Glomerular visceral epithelial cell (primary cell): ENCODE measurements around the gene SLC37A1.

Source experiments
- DNase-seq: peaks from one replicate; pipeline ENCODE4 v3.0.0-alpha.2; 2016; ENCODE audit errors: extremely low spot score

SLC37A1 gene

DNA sequence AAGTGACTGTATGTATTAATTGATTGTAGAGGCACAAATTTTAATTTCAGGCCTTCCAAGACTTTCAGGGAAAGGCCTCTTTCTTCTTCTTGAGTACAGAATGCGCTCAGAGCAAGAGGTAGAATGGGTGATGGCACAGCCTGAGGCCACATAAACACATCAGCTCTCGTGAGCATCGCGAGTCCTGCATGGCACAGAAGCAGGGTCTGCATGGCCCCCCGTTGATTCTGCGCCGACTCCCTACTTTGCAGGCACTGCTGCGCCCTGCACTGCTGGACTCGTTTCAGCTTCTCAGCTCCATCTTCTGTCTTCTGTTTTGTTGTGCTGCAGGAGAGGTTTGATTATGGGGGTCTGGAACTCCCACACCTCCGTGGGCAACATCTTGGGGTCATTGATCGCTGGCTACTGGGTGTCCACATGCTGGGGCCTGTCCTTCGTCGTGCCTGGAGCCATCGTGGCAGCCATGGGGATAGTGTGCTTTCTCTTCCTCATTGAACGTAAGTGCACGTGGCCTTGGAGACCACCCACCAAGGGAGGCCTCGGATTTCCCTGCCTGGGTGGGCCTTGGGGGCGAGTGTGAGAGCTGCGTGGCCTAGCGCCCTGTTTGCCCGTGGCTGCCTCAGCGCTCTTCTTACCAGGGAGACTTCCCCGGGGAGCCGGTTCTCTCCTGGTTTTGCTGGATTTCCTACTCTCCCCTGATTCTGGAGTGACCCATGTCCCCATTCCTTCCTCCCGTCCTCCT lies 29.6 kb downstream of the SLC37A1 start:
- DNase-seq, result no peak

DNA sequence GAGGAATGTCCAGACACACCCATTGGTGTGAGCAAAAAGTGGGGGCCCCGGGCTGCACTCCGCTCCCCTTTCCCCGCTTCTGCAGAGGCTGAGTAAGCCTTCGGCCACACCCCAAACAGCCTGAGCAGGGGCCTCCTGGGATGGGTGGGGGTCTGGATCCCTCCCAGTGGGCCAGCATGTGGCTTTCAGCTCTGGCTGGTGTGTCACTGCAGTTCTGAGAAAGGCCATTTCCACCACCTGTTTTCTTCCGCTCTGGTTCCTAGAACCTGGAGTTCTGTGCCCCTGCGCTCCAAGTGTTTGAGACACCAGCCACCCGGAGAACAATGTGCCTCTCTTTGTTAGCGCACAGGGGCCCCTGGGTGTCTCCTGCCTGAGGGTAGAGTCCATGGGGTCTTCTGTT lies 30.9 kb downstream of the SLC37A1 start:
- DNase-seq, result no peak

GRCh38 chr21:42545317-42545716 lies 31.7 kb downstream of the SLC37A1 start:
- DNase-seq, result no peak

DNA sequence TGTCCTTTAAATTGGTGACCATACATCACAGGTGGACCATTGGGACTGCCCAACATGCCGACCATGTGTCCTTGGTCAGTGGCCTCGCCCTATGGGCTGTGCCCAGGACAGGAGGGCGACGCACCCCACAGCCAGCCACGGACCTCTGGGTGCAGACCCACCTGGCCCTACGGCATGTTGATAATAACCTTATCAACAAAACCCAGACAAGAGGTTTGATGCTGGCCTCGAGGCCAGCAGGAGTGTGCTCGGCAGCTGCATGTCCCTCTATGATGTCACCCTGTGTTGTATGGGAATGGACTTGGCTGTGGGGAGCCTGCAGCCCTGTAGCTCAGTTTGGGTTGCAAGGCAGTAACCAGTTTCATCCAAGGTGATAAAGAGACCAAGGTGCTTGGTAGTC lies 32.1 kb downstream of the SLC37A1 start:
- no peak for DNase-seq

- DNase-seq, result no peak
These were observed 32.8 kb downstream of the SLC37A1 start for GRCh38 chr21:42546433-42546832.

GRCh38 chr21:42547001-42547905 lies 33.6 kb downstream of the SLC37A1 start:
- no peak for DNase-seq

DNA sequence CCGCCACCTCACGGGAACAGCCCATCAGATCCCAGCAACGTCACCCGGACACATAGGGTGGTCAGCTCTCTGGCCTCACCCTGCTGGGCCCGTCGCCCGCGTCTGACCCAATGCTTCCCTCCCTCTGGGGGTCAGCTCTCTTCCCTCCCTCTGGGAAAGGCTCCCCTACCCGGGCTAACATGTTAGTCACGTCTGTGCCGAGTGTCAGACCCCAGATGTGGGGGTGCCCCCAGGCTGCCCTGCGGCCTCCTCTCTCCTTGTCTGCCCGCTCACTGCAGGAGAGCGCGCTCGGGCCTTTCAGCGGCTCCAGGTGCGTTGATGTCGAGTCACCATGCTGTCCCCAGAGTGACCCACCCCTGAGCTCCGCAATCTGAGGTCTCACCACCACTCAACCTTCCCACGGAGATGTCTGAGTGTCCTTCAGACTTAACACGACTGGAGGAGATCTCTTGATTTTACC lies 34.3 kb downstream of the SLC37A1 start:
- no peak for DNase-seq

GRCh38 chr21:42548687-42549406 lies 35.2 kb downstream of the SLC37A1 start:
- DNase-seq, result no peak

DNA sequence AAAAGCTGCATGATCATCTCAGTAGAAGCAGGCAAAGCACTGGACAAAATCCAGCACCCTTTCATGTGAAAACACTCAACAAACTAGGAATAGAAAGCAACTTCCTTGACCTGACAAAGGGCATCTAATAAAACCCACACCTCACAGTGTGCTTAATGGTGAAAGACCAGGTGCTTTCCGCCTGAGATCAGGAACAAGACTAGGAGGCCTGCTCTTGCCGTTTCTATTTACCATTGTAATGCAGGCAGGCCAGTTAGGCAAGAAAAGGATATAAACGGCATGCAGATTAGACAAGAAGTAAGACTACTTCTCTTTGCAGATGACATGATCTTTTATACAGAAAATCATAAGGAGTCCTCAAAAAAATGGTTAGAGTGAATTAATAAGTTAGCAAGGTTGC lies 37.2 kb downstream of the SLC37A1 start:
- no peak for DNase-seq

- DNase-seq, result no peak
These were observed 39.0 kb downstream of the SLC37A1 start for GRCh38 chr21:42552407-42553336.

- no peak for DNase-seq
These were observed 39.8 kb downstream of the SLC37A1 start for GRCh38 chr21:42553435-42553834.

DNA sequence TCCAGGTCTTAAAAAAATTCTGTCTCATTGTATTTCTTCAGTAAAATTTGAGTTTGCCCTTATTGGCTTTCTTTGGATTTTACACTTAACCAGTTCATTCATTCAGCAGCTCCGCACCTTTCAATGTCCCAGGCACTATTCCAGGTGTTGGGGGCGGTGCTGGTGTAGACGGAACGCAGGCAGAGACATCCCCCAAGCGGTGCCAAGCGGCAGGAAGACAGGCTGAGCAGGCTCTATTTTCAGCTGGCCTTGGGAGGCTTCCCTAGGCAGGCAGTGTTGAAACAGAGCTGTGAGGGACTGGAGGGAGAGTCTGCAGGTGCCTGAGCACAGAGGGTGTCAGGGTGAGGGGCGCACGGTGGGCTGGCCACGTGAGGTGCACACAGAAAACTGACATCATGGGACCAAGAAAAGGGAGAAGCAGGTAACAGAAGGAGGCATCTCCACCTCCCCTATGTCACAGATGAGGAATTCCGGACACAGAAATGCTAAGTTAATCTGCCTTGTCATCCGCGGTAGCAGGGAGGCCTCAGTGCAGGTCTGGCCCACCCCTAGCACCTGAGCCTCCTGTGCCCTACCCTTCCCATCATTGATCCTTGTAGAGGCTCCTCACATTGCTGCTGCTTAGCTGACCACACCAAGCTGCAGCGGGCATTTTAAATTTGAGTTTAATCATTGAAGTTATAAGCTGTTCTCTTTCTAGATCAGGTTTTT lies 40.8 kb downstream of the SLC37A1 start:
- no peak for DNase-seq

- DNase-seq, result no peak
These were observed 42.2 kb downstream of the SLC37A1 start for GRCh38 chr21:42555756-42556438.

DNA sequence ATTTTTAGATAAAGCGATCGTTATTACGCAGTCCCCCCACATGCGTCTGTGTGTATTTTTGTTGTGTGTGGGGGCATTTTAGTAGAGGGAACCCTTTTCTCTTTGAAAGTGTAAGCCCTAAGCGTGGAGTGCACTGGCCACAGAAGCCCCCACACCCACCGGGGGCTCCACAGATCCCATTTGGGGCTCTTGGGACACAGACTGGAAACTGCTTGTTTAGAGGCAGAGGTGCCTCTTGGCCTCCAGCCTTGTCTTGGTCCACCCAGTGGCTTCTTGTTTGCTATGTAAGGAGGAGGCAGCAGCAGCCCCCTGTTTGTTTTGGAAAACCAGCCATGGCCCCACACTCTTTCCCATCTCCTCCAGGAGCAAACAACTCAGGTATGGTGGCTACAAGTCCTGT lies 42.8 kb downstream of the SLC37A1 start:
- no peak for DNase-seq

DNA sequence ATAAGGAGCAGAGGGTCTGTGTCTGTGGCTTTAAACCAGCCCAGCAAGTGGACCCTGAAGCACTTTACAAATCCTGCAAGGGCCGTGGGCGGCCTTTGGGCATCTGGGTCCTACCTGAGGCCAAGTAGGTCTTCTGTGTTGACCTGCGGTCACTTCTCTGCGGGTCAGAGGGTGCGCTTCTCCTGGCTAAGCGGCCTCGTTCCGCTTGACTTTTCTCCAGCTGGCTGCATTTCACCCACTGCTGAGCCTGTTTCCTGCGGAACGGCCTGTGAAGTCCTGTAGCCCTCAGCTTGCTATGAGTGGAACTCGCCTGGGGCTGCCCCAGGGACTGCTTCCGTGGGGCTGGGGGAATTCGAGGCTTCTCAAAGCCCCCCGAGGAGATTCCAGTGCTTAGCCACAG lies 43.3 kb downstream of the SLC37A1 start:
- peak; percentile 6 for DNase-seq

- DNase-seq, result no peak
These were observed 43.8 kb downstream of the SLC37A1 start for GRCh38 chr21:42557420-42557819.

DNA sequence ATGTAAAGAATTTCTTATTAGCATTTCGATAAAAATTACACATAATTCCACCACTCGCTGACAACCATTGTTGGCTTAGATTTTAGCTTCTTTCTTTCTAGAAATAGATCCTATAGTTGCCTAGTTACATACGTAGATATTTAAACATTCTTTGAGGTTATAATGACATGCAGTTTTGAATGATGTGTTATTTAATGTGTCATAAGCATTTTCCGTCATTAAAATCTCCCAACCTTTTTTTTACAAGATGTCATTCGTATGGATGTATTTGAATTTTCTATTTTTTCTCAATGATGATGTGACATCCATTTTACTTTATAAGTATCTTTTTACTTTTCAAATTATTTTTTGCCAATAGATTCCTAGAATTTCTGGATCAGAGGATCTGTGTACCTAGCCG lies 44.7 kb downstream of the SLC37A1 start:
- DNase-seq, result no peak

- DNase-seq, result no peak
These were observed 45.2 kb downstream of the SLC37A1 start for GRCh38 chr21:42558846-42559245.

GRCh38 chr21:42559326-42559725 lies 45.7 kb downstream of the SLC37A1 start:
- no peak for DNase-seq
